OCI-LY7 (cell line): ENCODE data around the gene OGDHL. TPM values are rescaled to one million over a fixed set of nuclear protein-coding genes. Genes with fewer than 3 reads are reported as not detected.

Experiments
- Bru-seq: library from RNA; stranded (reverse); fragments of 400-500 nt; gene quantifications from one replicate; lab custom pipeline; 2021; lab: Mats Ljungman, UMichigan
- BruChase-seq, 2 experiments: library from RNA; stranded (reverse); fragments of 400-500 nt; gene quantifications; one replicate each; lab custom pipeline; 2021; lab: Mats Ljungman, UMichigan
- BruUV-seq: library from RNA; stranded (reverse); fragments of 400-500 nt; replicated peaks from 2 replicates; lab custom pipeline; 2021; lab: Mats Ljungman, UMichigan
- CTCF ChIA-PET: fragments of 300-600 bp; sonication (Branson Sonifier 250); formaldehyde crosslinking; loops from one replicate; lab custom pipeline; 2022; ENCODE audit warnings: antibody characterized with exemption; ENCODE audit not compliant: unreplicated experiment; lab: Charles Lee
- POLR2A ChIA-PET: fragments of 300-600 bp; sonication (Branson Sonifier 250); formaldehyde crosslinking; loops from one replicate; lab custom pipeline; 2022; ENCODE audit warnings: antibody characterized with exemption; lab: Charles Lee
- DNase-seq: peaks from one replicate; pipeline ENCODE4 v3.0.0-alpha.2; 2015; ENCODE audit warnings: low spot score
- H2AFZ ChIP-seq: fragments of 200-600 bp; sonication (generic), shearing (Covaris generic); 2 replicates; pipeline ENCODE4 v1.6.1; 2014; ENCODE audit warnings: mild to moderate bottlenecking, antibody characterized with exemption, low read length, moderate library complexity
- H3K27ac ChIP-seq: fragments of 200-600 bp; sonication (generic); 2 replicates; pipeline ENCODE4 v1.5.1; 2014; ENCODE audit warnings: mixed run types, low read depth, mild to moderate bottlenecking, moderate library complexity, low read length, inconsistent platforms; ENCODE audit not compliant: poor library complexity, severe bottlenecking
- H3K36me3 ChIP-seq: fragments of 200-600 bp; sonication (generic); 2 replicates; pipeline ENCODE4 v1.6.1; 2014; ENCODE audit warnings: mild to moderate bottlenecking, antibody characterized with exemption, low read length, moderate library complexity, mixed read lengths; ENCODE audit not compliant: insufficient read depth
- H3K4me1 ChIP-seq: fragments of 200-600 bp; sonication (generic); 2 replicates; pipeline ENCODE4 v1.5.1; 2014; ENCODE audit warnings: mild to moderate bottlenecking, low read length; ENCODE audit not compliant: insufficient read depth, poor library complexity, severe bottlenecking
- H3K4me2 ChIP-seq: fragments of 200-600 bp; sonication (generic); 2 replicates; pipeline ENCODE4 v1.6.1; 2014; ENCODE audit warnings: mild to moderate bottlenecking, low read length
- H3K4me3 ChIP-seq: fragments of 200-600 bp; sonication (generic); 2 replicates; pipeline ENCODE4 v1.5.1; 2014; ENCODE audit warnings: mild to moderate bottlenecking, low read depth, low read length; ENCODE audit not compliant: poor library complexity, severe bottlenecking
- H3K79me2 ChIP-seq: fragments of 200-600 bp; sonication (generic); 2 replicates; pipeline ENCODE4 v1.6.1; 2016; ENCODE audit warnings: low read depth, mild to moderate bottlenecking, low read length, moderate library complexity, mixed read lengths; ENCODE audit not compliant: insufficient read depth
- H3K9me2 ChIP-seq: fragments of 200-600 bp; sonication (generic); 2 replicates; pipeline ENCODE4 v1.6.1; 2016; ENCODE audit warnings: mild to moderate bottlenecking, low read length, mixed read lengths; ENCODE audit not compliant: insufficient read depth
- H3K9me3 ChIP-seq: fragments of 200-600 bp; sonication (generic); 2 replicates; pipeline ENCODE4 v1.6.1; 2014; ENCODE audit warnings: mild to moderate bottlenecking, mixed run types, low read length, mixed read lengths
- H4K20me1 ChIP-seq: fragments of 200-600 bp; sonication (generic); 2 replicates; pipeline ENCODE4 v1.6.1; 2014; ENCODE audit warnings: mild to moderate bottlenecking, antibody characterized with exemption, low read length, moderate library complexity, mixed read lengths; ENCODE audit not compliant: insufficient read depth
- EZH2phosphoT487 ChIP-seq: fragments of 200-600 bp; sonication (generic); IDR thresholded peaks from 2 replicates; pipeline ENCODE4 v1.6.1; 2018; ENCODE audit warnings: low read depth, borderline replicate concordance, mild to moderate bottlenecking, mixed run types, antibody characterized with exemption, low read length, moderate library complexity, mixed read lengths
- intact Hi-C: fragments of 100-400 bp; cut with micrococcal nuclease; formaldehyde crosslinking; loops from one replicate; pipeline ENCODE4 v1.10.0; 2022; ENCODE audit not compliant: unreplicated experiment
- long read RNA-seq: library from polyadenylated mRNA; stranded (forward); transcript quantifications from one replicate; pipeline ENCODE4 v2.0.0, GENCODE V29; 2022
- total RNA-seq, 2 experiments: library from RNA; depleted of rRNA in 1 of 2; stranded (reverse); fragments of >200 nt in 1 of 2; shearing (Covaris generic) in 1 of 2; gene quantifications; 2 replicates each; pipeline ENCODE4 v1.2.3, GENCODE V29; 2014 to 2022
- TF ChIP-seq, protein P1 (sequence below): fragments of 200-600 bp; sonication (generic); conservative IDR thresholded peaks from 2 replicates; pipeline ENCODE4 v1.5.1; 2014; ENCODE audit warnings: mild to moderate bottlenecking, antibody characterized with exemption, low read length, moderate library complexity, mixed read lengths

OGDHL gene
- not detected in 2 replicates for total RNA-seq (2014; rRNA removed; shearing (Covaris generic))
- total RNA-seq (2022), result 0.23 and 0.24 TPM in 2 replicates
- Bru-seq, nascent RNA, result percentile 14 among the genes with signal in this experiment
- percentile 13 among the genes with signal in this experiment for BruChase-seq, experiment 1, labeled RNA remaining after a 6-hour chase
- percentile 13 among the genes with signal in this experiment for BruChase-seq, experiment 2, labeled RNA remaining after a 2-hour chase
- long read RNA-seq, result 0 reads

DNA sequence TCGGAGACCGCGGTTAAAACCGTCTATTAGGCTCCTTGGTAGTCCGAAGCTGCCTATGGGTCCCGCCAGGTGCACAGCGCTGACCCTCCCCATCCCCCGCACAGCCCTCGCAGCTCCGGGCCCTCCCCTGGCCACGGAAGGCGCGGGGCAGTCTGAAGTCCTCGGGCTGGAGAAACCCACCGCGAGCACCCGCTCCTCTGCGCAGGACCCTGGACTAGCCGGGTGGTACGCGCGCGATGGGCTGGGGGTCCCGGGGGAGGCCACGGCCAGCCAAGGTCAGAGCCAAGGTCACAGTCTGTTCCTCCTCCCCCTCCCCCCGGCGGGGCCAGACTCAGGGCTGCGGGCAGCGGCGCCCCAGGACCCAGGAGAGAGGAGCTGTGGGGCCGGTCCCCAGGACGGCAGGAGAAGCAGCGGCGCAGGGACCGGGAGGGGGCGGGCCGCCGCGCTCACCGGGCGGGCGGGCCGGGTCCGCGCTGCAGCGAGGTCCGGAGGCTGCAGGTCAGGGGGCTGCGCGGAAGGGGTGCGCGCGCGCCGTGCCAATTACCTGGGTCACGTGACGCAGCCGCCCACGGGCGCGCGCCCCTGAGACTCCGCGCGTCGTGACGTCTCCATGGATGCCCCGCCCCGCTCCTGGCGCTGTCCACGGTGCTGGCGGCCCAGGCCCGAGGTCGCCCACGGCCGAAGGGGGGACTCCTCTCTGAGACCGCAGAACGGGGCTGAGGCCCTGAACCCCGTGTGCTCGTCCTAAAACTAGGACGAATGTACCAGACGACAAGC is at the start of gene OGDHL:
Gene OGDHL (minus strand): TSS at position 535 of the 777 bp plus-strand sequence. CDS start 3,731 bp downstream, outside the sequence.
- no peaks in the 10 kb centered on the region for H3K4me1 ChIP-seq
- no peaks in the 10 kb centered on the region for H3K9me2 ChIP-seq
- TF ChIP-seq, protein P1, sequence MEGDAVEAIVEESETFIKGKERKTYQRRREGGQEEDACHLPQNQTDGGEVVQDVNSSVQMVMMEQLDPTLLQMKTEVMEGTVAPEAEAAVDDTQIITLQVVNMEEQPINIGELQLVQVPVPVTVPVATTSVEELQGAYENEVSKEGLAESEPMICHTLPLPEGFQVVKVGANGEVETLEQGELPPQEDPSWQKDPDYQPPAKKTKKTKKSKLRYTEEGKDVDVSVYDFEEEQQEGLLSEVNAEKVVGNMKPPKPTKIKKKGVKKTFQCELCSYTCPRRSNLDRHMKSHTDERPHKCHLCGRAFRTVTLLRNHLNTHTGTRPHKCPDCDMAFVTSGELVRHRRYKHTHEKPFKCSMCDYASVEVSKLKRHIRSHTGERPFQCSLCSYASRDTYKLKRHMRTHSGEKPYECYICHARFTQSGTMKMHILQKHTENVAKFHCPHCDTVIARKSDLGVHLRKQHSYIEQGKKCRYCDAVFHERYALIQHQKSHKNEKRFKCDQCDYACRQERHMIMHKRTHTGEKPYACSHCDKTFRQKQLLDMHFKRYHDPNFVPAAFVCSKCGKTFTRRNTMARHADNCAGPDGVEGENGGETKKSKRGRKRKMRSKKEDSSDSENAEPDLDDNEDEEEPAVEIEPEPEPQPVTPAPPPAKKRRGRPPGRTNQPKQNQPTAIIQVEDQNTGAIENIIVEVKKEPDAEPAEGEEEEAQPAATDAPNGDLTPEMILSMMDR, result no peak
- no peak for TF ChIP-seq EZH2phosphoT487
- peak within 1 kb of the TSS; percentile 41; the same call in 1 of the 2 replicates for H3K4me2 ChIP-seq
- no peaks in the 10 kb centered on the region for H4K20me1 ChIP-seq
- peak; percentile 39 for DNase-seq
- BruUV-seq, result no TSS peak
- H2AFZ ChIP-seq, result no peak within 1 kb of the TSS
- H3K4me3 ChIP-seq, result peak within 1 kb of the TSS; percentile 52
- intact Hi-C loops, result no loop called here
- no peaks in the 10 kb centered on the region for H3K79me2 ChIP-seq
- no peaks in the 10 kb centered on the region for H3K9me3 ChIP-seq
- CTCF ChIA-PET, result no interaction called here
- POLR2A ChIA-PET, result no interaction called here
- H3K27ac ChIP-seq, result no peak within 1 kb of the TSS
- no peaks in the 10 kb centered on the region for H3K36me3 ChIP-seq

DNA sequence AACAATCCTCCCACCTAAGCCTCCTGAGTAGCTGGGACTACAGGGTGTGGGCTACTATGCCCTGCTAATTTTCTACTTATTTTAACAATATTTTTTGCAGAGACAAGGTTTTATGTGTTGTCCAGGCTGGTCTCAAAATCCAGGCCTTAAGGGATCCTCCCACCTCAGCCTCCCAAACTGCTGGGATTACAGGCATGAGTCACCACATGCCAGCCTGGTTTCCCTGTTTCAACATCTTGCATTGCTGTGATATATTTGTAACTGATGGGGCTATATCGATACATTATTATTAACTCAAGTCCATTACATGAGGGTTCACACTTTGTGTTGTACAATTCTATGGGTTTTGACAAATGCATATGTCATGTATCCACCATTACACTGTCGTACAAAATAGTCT is 41.9 kb upstream of the OGDHL start:
- no peaks in the 10 kb centered on the region for H3K36me3 ChIP-seq
- H3K9me3 ChIP-seq, result peaks cover 7% of the 10 kb centered on the region; the same call in 1 of the 2 replicates
- H4K20me1 ChIP-seq, result no peaks in the 10 kb centered on the region
- no peak overlapping the region for H3K4me3 ChIP-seq
- H2AFZ ChIP-seq, result no peak overlapping the region
- H3K9me2 ChIP-seq, result no peaks in the 10 kb centered on the region
- TF ChIP-seq, protein P1, result no peak
- TF ChIP-seq EZH2phosphoT487, result no peak
- ChIA-PET POLR2A (no interaction called here), CTCF (no interaction called here)
- BruUV-seq, result no TSS peak
- H3K4me1 ChIP-seq, result no peaks in the 10 kb centered on the region
- no peak for DNase-seq
- intact Hi-C loops, result no loop called here
- no peak overlapping the region for H3K4me2 ChIP-seq
- no peak overlapping the region for H3K27ac ChIP-seq
- no peaks in the 10 kb centered on the region for H3K79me2 ChIP-seq
